Cardiac muscle cell (in vitro differentiated cells and primary cell): ENCODE measurements around the gene NCOR2. TPM values are rescaled to one million over a fixed set of nuclear protein-coding genes. Genes with fewer than 3 reads are reported as not detected.
A peak's percentile ranks its signal among the peaks of the same experiment; 100 is the strongest.

Source experiments
- DNase-seq, 2 donors: peaks; one replicate each; pipeline versions ENCODE4 v3.0.0 to v3.0.0-alpha.2; 2010 to 2017; ENCODE audit warnings: low read depth in 1 of 2, low spot score in 1 of 2
- H3K27ac ChIP-seq: fragments of 200-600 bp; sonication (generic); 2 replicates; pipeline ENCODE4 v1.5.1; 2016
- H3K27me3 ChIP-seq: fragments of 200-600 bp; sonication (generic); 2 replicates; pipeline ENCODE4 v1.6.0; 2016; ENCODE audit warnings: control low read depth
- H3K36me3 ChIP-seq: fragments of 200-600 bp; sonication (generic); 2 replicates; pipeline ENCODE4 v1.5.1; 2016; ENCODE audit warnings: control low read depth
- H3K4me1 ChIP-seq: fragments of 200-600 bp; sonication (generic); 2 replicates; pipeline ENCODE4 v1.8.1; 2017; ENCODE audit warnings: low read depth, mild to moderate bottlenecking, mixed run types
- H3K4me3 ChIP-seq: fragments of 200-600 bp; sonication (generic); 2 replicates; pipeline ENCODE4 v1.5.1; 2016; ENCODE audit warnings: mild to moderate bottlenecking
- H3K9me3 ChIP-seq: fragments of 200-600 bp; sonication (generic); 2 replicates; pipeline ENCODE4 v1.5.1; 2017; ENCODE audit warnings: low read depth, mild to moderate bottlenecking, control low read depth
- polyA plus RNA-seq: library from polyadenylated mRNA; unstranded; fragments of >200 nt; fragmentation: Nextera tagmentation; extraction: Ambion mirVana; gene quantifications from 2 replicates; pipeline ENCODE4 v1.2.1, GENCODE V29; 2016
- total RNA-seq: library from RNA; depleted of rRNA; stranded (reverse); fragments of >200 nt; gene quantifications from 2 replicates; pipeline ENCODE4 v1.2.3, GENCODE V29; 2016
- TF ChIP-seq, protein P1 (sequence below): IDR thresholded peaks from 2 replicates; pipeline ENCODE4 v1.5.1; 2012; ENCODE audit warnings: low read depth, mild to moderate bottlenecking, low read length

Gene NCOR2
- total and polyA plus RNA-seq, 2 experiments from 2014 or later = 98.5 to 113 TPM

DNA sequence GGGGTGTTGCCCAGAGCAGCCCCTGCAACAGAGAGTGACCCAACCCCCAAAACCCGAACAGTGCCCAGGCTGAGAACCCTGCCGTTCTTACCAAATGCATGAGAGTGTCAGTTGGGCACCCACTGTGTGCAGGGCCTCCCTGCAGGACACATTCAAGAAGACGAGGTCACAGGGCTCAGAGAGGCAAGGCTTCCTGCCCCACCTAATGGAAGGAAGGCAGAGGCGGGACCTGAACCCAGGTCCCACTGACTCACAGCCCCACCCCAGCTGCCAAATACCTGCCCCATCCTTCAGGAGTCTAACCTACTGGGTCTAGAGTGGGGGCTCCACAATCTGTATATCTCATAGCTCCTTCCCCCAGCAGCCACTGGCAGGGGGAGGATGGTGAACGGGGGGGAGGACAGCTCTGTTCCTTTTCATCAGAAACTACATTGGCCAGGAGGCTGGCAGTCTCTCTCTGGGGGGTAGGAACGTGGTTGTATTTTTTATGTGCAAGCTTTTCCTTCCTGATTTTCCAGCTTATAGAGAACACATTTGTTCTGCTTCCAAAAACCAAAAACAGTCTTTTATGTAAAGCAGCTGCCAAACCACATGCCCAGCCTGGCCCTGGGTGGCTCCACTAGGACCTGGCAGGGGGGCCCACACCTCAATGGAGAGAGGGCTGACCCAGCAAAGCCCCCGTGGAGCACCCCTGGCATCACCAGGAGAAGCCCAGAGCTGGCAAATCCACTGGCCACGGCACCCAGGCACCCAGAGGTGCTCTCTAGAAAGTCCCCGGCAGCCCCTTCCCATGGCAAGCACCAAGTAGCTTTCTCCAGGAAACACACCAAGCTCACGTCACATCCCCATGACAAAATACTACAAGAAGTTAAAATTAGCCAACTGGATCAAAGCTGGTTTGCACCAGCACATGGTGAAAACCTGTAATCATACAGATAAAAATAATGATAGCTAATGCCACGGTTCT is 17.0 kb downstream of the NCOR2 start:
- TF ChIP-seq, protein P1, sequence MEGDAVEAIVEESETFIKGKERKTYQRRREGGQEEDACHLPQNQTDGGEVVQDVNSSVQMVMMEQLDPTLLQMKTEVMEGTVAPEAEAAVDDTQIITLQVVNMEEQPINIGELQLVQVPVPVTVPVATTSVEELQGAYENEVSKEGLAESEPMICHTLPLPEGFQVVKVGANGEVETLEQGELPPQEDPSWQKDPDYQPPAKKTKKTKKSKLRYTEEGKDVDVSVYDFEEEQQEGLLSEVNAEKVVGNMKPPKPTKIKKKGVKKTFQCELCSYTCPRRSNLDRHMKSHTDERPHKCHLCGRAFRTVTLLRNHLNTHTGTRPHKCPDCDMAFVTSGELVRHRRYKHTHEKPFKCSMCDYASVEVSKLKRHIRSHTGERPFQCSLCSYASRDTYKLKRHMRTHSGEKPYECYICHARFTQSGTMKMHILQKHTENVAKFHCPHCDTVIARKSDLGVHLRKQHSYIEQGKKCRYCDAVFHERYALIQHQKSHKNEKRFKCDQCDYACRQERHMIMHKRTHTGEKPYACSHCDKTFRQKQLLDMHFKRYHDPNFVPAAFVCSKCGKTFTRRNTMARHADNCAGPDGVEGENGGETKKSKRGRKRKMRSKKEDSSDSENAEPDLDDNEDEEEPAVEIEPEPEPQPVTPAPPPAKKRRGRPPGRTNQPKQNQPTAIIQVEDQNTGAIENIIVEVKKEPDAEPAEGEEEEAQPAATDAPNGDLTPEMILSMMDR = no peak
- no peaks in the 10 kb centered on the region for H3K9me3 ChIP-seq
- peaks cover 54% of the 10 kb centered on the region for H3K4me1 ChIP-seq
- no peaks in the 10 kb centered on the region for H3K36me3 ChIP-seq
- peak overlapping the region; percentile 90 for H3K27ac ChIP-seq
- H3K4me3 ChIP-seq = no peak overlapping the region
- no peak for DNase-seq
- no peaks in the 10 kb centered on the region for H3K27me3 ChIP-seq

DNA sequence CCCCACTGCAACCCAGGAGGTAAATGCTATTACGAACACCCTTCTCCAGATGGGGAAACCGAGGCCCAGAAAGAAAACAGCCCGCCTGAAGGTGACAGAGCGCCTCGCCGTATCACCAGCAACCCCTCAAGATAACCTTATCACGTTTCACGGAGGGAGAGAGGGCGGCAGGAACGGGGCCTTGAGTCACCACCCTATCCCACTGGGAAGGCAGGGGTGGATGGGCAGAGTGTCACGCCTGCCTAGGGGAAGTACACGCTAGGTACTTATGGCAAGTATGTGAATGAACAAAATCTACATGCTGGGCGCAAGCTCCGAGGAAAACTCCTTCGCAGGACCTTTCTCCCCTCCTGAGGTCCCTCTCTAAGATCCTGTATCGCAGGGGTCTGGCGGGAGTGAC is 17.8 kb downstream of the NCOR2 start:
- no peak for DNase-seq
- H3K27ac ChIP-seq = peak overlapping the region; percentile 90
- peaks cover 52% of the 10 kb centered on the region for H3K4me1 ChIP-seq
- H3K9me3 ChIP-seq = no peaks in the 10 kb centered on the region
- no peak overlapping the region for H3K4me3 ChIP-seq
- H3K36me3 ChIP-seq = no peaks in the 10 kb centered on the region
- TF ChIP-seq, protein P1 = no peak
- no peaks in the 10 kb centered on the region for H3K27me3 ChIP-seq

DNA sequence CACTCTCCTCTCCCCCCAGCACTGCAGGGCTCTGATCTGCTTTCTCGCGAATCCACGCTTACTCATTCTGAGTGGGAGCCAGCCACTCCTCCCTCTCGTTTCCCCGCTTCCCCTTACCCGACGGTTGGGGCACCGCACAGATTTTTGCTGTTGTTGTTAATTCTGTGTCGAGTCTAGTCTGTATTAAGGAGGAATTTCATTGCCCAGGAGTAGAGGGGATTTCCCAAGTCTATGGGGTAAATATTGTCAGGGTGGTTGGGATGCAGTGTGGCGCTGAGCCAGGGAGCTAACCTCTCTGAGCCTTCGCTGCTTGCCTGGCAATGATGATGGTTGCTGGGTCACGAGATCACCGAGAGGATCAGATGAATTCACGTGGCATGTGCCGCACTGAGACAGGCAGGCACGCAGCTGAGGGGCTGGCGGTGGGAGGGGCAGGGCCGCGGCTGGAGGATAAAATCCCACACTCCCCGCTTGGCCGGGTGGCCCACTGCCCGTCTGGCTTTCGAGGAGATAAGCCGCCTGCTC is 18.5 kb downstream of the NCOR2 start:
- Histone ChIP-seq H3K9me3 (no peaks in the 10 kb centered on the region), H3K27me3 (no peaks in the 10 kb centered on the region), H3K36me3 (no peaks in the 10 kb centered on the region), H3K27ac (peak overlapping the region; percentile 90), H3K4me3 (no peak overlapping the region), H3K4me1 (peaks cover 53% of the 10 kb centered on the region)
- TF ChIP-seq, protein P1 = no peak
- DNase-seq = peak in 1 of 2 donors; percentile 79

DNA sequence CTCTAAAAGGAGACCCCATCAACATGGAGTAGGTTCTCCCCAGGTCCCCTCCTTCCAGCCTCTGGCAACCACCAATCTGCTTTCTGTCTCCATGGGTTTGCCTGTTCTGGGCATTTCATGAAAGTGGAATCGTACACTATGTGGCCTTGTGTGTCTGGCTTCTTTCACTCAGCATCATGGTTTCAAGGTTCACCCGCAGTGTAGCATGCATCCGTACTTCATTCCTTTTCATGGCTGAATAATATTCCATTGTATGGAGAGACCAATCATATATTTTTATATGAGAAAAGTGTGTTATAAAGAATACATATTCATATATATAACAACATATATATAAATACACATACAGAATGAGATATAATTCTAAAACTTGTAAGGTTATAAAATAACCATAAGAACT is 19.8 kb downstream of the NCOR2 start:
- Histone ChIP-seq H3K36me3 (no peaks in the 10 kb centered on the region), H3K27ac (no peak overlapping the region)
- TF ChIP-seq, protein P1 = no peak

DNA sequence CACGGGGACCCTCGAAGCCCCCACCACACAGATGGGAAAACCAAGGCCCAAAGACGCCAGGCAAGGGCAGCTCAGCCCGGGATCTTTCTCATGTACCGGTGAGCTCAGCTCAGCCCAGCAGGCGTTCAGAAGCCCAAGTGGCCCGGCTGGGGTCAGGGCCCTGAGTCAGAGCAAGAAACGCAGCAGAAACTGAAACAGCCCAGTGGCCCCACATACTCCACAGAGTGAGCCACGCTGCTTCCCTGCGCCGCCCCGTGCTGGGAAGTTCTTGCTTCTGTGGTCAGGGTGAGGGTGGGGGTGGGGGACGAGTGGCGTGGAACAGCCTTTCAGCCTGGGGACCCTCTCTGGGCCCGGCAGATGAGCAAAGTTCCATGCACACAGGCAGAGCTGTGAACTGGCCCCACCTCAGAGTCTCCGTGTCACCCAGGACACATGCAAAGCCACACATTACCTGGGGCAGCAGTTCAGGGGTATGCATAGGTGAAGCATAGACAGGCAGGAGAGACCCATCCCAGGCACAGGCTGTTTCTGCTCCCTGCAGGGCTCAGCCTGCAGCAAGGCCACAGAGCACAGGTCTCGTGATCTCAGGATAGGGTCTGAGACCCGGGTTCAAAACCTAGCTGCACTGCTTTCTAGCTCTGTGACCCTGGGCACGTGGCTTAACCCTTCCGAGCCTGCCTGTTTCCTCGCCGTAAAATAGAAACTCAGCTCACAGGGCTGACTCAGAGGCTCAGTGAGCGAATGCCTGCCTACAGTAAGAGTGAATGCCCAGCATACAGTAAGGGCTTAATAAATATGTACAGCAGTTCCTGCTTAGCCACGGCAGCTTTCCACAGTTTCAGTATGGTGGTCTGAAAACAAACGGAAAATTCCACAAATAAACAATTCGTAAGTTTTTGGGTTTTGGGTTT is 21.6 kb downstream of the NCOR2 start:
- Histone ChIP-seq H3K9me3 (no peaks in the 10 kb centered on the region), H3K36me3 (no peaks in the 10 kb centered on the region), H3K27me3 (no peaks in the 10 kb centered on the region), H3K4me3 (no peak overlapping the region), H3K4me1 (peaks cover 48% of the 10 kb centered on the region), H3K27ac (no peak overlapping the region)
- TF ChIP-seq, protein P1 = no peak
- DNase-seq = no peak

More for the DNA sequence above, 19.8 kb downstream of the NCOR2 start:
- Histone ChIP-seq H3K4me3 (no peak overlapping the region), H3K9me3 (no peaks in the 10 kb centered on the region), H3K27me3 (no peaks in the 10 kb centered on the region), H3K4me1 (peaks cover 63% of the 10 kb centered on the region)
- no peak for DNase-seq
